Hindlimb muscle (tissue), 1 donor: ENCODE results near the gene NEUROD1. TPM values are rescaled to one million over a fixed set of nuclear protein-coding genes. Genes with fewer than 3 reads are reported as not detected.

Experiments
- DNase-seq: peaks from one replicate; pipeline ENCODE4 v3.0.0-alpha.2; 2013
- polyA plus RNA-seq: library from polyadenylated mRNA; unstranded; fragments of 120-200 nt; gene quantifications from one replicate; pipeline ENCODE4 v1.2.1, GENCODE V29; 2013; ENCODE audit not compliant: insufficient read length

The NEUROD1 gene
- polyA plus RNA-seq, 1 donor = not detected

GRCh38 chr2:181632733-181633401 is 47.5 kb downstream of the NEUROD1 start:
- no peak for DNase-seq

DNA sequence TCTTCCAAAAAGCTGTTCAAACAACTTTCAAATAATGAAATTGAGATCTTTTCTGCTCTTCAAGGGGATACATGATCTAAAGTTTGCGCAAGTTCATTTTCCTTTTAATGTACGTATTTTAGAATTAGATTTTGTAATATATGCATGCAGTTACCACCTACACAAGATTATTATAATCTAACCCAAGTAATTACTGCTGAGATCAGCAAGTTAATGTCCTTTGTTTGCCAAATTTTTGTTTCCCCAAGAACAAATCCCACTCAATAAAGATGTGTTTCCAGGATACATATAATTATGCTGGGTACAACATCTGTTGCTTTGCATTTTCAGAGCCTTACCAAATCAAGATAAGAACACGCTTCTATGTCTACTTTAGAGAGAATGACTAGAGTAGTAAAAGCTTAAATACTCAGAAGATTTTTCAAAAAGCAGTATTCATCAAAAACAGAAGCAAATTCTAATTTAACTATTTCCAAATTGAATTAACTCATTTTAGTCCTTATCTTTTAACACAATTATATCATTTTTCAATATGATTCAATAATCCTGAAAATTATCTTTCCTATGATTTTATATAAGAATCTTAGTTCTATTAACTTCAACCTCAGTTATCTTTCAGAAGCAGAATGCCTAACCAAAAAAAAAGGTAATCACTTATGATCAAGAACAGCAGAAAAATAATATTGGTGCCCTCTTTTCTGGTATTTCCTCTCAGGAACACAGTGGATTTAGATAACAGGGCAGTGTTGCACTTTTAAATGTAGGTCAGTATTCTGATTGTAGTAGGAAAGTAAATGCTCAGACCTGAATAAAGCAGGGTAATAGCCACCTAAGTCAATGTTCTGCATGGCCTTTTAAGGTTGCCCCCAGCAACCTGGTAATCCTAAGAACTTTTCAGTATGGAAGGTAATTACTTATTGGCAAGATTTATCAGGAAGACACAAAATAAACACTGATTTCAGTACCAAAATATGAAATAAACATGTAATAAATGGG is 51.4 kb downstream of the NEUROD1 start:
- no peak for DNase-seq

DNA sequence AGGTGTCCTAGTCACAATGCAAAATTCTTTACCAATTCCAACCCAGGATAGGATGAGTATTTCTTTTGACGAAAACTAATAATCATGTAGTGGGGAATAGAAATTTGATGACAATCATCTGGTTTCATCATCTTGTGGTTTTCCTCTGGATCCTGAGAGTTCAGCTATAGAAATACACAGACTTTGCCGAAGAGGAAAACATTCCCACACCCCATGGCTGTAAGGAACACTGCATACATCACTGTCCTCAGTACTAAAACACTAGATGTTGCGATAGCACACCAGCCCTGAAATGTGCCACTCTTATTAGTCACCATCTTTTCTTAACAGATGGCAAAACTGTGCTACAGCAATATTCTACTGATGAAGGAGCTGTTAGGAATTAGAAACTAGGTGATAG is 52.8 kb downstream of the NEUROD1 start:
- no peak for DNase-seq

DNA sequence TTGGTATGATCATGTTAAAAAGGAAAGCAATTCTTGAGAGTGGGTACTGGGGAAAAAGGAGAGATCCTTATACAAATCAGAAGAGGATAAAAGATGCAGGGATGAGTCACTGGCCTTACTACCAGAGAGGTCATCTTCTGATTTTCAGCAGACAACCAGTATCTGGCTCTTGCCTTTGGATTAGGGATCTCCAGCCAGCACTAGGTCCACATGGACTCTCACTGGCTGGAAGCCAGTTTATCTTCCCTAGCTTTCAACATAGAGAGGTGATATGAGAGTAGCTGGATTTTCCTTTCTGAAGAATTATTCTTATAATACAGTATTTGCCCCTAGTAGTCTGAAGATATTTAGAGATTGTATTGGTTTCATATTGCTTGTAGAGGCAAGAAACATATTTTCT is 53.6 kb downstream of the NEUROD1 start:
- no peak for DNase-seq

Other genes starting within 250 kb of the NEUROD1 start
- 27.1 TPM for gene ITGA4, start 223.1 kb downstream of the NEUROD1 start, polyA plus RNA-seq
- 9.2 TPM for gene CERKL, start 23.4 kb downstream of the NEUROD1 start, polyA plus RNA-seq
- 58.4 TPM for gene ITPRID2, start 211.2 kb upstream of the NEUROD1 start, polyA plus RNA-seq